Cortex of kidney (tissue), 1 donor: Measurements from ENCODE around the gene ZNF598.

ENCODE experiments used
- DNase-seq: peaks from one replicate; lab custom pipeline; 2025; lab: John Stamatoyannopoulos, UW

The ZNF598 gene

DNA sequence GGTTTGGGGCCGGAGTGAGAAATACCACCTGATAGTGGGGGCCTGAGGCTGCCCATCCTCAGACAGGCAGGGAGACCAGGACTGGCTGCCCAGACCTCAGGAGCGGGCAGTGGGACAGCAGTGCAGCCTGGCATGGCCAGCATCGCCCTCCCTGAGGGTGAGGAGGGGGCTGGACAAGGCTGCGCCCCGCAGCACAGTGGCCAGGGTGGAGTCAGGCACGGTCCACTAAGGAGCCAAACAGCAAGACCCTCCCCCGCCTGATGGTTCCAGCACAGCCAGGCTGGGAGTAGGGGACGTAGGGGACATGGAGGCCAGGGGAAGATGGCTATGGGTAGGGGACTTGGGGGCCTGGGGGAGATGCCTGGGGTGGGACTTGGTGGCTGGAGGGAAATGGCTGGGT is 3.3 kb downstream of the ZNF598 start:
- no peak for DNase-seq

DNA sequence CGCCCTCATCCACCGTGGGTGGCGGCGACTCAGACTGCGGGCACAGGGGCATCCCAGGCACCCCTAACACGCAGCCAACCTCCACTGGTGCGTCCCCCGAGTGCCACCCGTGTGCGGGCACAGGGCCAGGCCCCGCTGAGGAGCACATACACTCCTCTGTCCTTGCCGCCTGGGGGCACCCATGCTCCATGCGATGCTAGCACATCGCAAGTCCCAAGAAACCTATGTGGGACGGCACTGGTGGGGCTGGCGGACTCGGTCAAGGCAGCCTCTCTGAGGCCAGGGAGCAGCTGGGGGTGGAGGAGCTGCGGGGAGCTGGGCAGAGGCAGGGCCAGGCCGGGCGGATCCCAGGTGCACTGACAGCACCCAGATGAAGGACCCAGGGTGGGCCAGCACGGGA is 4.0 kb downstream of the ZNF598 start:
- DNase-seq: no peak

GRCh38 chr16:2004795-2005517 is 4.7 kb downstream of the ZNF598 start:
- no peak for DNase-seq

GRCh38 chr16:2003827-2004641 is 5.6 kb downstream of the ZNF598 start:
- no peak for DNase-seq

DNA sequence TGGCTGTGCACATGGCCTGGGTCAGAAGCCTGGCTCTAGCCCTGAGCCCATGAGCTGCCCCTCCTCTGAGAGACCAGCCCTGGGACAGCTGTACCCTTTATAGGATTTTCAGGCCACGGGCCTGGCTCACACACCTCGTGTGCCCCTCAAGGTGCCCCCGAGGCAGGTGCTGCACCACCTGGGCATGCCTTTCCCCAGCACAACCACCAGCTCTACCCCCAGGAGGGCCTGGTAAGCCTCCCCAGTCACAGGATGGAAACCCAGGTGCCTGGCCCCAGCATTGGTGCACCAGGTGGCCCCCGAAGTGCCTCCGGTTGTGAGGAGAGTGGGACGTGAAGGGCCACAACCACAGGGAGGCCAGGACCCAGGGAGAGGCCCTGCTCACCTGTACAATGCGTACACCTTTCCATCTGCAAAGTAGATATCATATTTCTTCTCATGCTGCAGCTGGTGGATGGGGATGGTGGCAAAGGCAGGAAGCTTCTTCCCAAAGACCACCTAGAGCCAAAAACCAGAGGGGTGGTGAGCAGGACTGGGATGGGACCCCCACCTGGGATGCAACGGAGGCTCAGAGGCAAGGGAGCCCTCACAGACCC is 6.3 kb downstream of the ZNF598 start:
- DNase-seq: no peak

DNA sequence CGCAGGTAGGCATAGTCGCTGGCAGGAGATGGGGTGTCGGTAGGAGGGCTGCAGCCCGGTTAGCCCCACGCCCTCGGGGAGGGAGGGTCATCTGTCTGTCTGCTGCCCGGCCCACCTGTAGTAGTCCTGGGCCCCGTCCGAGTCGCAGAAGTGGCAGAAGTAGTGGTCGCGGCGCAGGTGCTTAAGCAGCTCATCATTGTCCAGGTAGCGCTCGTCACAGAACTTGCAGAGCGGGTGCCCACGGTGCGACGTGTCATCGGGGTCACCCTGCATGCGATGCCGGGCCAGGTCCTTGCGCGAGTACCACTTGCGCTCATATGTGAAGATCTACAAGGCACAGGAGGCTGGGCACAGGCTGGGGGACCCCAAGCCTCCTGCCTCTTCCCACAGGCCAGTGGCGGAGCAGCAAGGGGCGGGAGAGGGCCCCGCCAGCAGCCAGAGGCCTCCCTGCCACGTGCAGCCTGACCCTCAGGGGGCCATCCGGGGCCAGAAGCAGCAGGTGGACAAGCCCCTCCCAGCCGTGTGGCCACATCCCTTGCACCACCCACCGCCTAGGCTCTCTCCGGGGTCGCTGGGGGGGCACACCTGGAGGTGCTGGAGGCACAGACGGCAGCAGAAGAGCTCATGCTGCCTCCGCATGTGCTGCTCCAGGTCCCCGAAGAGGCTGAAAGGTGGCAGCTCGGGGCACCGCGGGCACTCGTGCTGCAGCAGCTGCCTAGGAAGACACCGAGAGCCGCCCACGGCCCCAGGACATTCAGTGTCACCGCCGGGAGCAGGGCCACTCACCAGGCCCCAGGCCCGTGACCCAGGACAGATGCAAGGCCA is 7.0 kb downstream of the ZNF598 start:
- no peak for DNase-seq

DNA sequence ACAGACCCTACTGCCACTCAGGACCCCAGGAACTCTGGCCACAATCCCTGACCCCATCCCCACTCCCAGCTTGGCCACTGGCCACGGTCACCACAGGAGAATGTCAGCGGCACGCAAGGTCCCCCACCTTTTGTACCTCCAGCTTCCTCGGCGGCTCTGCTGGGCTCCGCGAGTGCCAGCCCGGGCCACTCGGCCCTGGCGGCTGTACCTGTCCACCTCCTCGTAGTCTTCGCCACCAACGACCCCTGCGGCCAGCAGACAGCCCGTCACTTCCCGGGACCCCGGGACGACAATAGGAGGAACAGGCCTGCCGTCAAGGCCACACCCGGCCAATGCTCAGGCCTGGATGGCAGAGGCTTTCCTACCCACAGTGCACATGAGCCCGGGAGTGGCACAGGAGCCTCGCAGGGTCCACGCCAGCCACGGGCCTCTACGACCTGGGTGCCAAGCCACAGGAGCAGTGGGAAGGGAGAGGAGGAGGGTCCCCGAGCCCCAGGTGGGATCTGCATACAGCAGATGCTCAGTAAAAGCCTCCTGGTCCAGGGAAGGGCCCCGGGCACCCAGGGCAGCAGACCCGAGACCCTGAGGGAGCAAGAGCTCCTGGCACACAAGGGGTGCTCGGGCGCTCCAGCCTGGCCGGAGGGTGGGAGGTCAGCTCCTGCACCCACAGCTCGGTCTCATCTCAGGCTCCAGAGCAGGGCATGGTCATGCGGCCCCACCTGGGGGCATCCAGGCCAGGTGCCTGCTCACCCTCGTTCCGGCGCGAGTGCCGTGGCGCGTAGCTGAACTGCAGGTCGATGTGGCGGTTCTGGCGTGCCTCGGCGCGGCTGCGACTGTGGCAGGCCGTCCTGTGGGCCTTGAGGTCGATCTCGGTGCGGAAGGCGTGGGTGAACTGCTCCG is 7.9 kb downstream of the ZNF598 start:
- DNase-seq: no peak

DNA sequence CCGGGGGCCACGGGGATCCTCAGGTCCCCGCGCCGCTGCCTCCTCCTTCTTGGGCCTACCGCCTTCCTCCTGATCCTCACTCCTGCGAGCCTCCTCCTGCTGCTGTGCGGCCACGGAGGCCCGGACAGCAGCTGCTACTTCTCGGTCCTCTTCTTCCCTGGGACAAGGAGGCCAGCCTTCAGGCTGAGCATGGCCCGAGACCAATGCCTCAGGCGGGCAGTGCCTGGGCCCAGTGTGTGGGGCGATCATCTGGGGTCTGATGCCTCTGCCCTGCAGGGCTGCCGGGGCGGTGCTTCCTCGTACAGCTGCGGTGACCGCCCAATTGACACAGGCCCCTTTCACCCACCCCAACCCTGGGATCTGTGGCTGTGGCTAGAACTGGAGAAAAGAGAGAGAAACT is 8.6 kb downstream of the ZNF598 start:
- DNase-seq: no peak

DNA sequence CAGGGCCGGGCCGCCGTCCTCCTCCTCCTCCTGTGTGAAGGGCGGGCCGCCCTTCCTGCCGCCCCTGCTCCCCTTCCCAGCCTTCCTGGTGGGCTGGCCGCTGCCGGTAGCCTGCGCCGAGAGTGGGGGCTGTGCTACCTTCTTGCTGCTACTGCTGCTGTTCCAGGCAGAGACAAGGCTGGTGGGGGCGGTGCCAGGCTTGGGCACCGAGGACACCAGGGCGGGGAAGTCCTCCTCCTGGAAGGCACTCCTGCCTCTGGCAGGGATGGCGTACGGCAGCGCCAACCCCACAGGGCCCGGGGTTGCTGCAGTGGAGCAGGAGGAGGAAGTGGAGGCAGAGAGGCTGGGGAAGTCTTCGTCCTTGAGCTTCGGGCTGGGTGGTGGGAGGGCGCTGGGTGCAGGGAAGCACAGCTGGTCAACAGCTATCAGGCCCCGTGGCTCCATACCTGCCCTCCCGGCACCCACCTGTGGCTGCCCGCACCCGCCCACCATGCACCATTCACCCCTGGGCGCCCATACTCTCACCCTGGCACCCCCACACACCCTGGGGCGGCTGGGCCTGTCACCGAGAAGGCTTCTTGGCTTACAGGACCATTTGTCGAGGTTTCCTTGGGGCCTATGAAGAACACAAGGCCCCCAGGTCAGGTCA is 9.6 kb downstream of the ZNF598 start:
- DNase-seq: no peak

DNA sequence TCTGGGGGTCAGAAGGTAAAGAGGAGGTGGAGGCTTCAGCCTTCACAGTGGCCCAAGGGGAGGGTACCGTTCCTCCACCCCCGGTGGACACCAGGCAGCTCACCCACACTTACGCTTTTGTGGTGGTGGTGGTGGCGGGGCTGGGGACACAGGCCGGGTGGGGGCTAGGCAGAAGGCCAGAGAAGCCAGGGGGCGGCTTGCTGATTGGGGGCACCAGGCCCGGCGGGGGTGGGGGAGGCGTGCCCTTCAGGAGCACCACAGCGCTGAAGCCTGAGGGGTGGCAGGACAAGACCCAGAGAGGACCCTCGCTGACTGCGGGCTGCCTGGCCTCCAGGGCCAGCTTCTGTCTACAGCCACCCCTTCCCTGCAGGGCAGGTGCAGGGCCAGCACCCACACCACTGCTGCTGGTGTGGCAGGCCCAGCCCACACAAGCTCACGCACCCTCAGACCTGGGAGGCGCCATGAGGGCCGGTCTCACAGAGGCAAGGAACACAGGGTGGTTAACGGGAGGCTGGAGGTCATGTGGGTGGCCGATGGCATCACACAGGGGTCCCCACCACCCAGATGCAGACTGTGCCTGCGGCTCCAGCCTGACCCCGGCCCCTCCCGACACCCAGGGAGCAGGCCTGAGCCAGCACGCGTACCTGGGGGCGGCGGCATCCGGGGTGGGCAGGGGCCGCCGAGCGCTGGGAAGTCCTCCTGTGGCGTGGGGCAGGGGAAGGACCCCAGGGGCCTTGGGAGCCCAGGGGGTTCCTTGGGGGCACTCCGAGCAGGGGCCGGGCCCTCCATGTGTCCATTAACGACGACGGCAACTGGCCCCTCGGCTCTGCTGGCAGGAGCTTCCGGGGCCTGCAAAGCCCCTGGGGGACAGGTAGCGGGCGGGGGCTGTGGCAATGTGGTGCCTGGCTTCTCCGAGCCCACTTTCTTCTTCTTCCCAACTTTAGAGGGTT is 10.5 kb downstream of the ZNF598 start:
- no peak for DNase-seq

DNA sequence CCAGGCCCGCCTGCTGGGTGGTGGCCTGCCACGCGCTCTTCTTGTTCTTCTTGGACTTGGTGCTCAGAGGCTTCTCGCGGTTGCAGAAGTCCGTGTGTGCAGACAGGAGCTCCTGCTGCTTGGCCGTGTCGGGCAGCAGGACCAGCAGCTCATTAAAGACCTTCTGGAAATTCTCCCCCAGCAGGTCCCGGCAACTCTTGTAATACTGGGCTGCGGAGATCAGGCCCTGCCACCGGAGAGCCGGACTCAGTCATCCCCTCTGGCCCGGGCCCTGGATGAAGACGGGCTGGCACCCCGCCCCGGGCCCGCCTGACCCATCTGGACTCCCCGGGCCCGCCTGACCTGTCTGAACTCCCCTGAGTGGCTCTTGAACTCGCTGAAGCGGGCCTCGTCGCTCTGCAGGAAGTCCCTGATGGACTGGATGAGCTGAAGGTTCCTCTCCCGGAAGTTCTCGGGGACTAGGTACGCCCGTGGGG is 11.2 kb downstream of the ZNF598 start:
- DNase-seq: no peak

- DNase-seq: no peak
Observed at GRCh38 chr16:1997494-1998359, 11.9 kb downstream of the ZNF598 start.

DNA sequence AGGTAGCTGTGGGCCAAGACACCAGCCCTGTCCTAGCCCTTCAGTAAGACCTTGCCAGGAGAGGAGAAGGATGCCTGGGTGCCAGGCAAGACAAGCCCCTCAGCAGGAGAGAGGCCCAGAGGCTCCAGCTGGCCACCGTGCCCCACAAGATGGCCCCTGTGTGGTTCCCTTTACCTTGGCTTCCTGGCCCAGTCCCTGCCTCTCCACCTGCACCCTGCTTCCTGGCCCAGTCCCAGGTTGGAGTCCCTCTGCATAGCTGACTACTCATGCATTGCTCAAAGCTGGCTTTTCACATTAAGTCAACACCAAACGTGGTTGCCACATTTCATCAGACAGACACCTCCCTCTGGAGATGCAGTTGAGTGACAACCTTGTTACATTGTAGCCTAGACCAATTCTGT is 15.9 kb downstream of the ZNF598 start:
- DNase-seq: no peak

DNA sequence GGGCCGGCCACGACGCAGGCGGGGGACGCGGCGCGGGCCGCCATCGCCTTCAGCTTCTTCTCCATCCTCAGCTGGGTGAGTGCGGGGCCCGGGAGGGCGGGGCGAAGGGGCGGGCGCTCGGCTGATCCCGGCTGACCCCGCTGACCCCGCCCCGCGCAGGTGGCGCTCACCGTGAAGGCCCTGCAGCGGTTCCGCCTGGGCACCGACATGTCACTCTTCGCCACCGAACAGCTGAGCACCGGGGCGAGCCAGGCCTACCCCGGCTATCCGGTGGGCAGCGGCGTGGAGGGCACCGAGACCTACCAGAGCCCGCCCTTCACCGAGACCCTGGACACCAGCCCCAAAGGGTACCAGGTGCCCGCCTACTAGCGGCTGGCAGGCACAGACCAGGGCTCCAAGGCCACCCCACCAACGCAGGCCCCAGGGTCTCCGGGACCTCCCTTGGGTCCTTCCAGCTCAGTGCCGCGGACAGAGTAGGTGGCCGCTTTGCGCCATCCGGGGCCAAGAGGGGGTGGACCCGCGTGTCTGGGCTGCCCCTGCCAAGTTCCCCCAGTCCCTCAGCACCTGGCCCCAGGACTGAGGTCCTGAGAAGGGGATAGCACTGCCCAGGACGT is 16.8 kb downstream of the ZNF598 start:
- no peak for DNase-seq

DNA sequence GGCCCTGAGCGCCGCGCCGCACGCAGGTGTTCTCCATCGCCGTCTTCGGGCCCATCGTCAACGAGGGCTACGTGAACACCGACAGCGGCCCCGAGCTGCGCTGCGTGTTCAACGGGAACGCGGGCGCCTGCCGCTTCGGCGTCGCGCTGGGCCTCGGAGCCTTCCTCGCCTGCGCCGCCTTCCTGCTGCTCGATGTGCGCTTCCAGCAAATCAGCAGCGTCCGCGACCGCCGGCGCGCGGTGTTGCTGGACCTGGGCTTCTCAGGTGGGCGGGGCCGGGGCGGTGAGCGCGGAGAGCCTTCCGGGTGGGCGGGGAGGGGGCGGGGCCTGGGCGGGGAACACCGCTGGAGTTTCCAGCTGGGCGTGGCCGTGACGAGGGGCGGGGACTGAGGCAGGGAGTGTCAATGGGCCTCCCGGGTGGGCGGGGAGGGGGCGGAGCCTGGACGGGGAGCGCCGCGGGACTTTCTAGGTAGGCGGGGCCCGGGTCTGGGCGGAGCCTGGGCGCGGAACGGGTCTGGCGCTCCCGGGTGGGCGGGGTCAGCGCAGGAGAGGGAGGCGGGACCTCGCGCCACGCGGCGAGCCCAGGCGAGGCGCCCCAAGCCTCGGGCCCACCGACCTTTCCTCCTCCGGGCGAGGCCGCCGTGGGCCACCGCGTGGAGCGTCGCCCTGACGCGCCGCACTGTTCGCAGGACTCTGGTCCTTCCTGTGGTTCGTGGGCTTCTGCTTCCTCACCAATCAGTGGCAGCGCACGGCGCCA is 17.5 kb downstream of the ZNF598 start:
- DNase-seq: no peak

GRCh38 chr16:1991588-1991947 is 18.1 kb downstream of the ZNF598 start:
- DNase-seq: no peak

DNA sequence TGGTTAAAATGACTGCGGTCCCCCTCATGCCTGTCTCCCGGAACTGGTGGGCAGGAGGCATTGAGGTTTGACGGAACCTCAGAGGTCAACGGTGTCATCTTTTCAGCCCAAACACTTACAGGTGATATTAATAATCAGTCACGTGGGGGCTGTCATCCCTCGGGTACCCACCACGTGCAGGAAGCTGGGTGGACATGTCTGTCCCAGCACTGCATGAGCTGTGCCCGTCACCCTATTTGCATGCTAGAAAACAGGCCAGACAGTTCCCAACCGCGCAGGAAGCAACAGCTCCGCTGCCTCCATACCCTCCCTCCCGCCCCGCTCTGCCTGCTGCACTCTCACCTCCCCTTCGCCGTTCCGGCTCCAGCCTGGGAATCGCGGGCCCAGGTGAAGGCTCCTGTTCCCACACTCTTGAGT is 18.5 kb downstream of the ZNF598 start:
- DNase-seq: no peak
